Measurements from ENCODE around the gene HS6ST2. TPM values are rescaled to one million over a fixed set of nuclear protein-coding genes. Genes with fewer than 3 reads are reported as not detected.
A peak's percentile ranks its signal among the peaks of the same experiment; 100 is the strongest.

HS6ST2 gene
- total and polyA plus RNA-seq, 3 donors from 2014 or later = 3.7 to 13.3 (median 7.6) TPM

- Histone ChIP-seq H3K27me3 (no peaks in the 10 kb centered on the region), H3K9me3 (no peaks in the 10 kb centered on the region), H3K4me1 (no peaks in the 10 kb centered on the region), H3K4me3 (no peak overlapping the region), H3K27ac (no peak overlapping the region), H3K36me3 (ENCODE audit: low read depth, missing control alignments) (no peaks in the 10 kb centered on the region)
- TF ChIP-seq CTCF (IDR thresholded peaks at IDR 0.05) = no peak
- TF ChIP-seq POLR2A (IDR thresholded peaks at IDR 0.05) = no peak
- no peak for DNase-seq
- 75 to 82% methylated on average over 2 to 5 of the region's 5 CpGs for WGBS, 2 donors
- intact Hi-C loops (cut with DNase I; ENCODE audit: low total_unique reads) = no loop called here
Observed at GRCh38 chrX:132843363-132843762, 115.1 kb downstream of the HS6ST2 start.

GRCh38 chrX:132842460-132843238 is 115.8 kb downstream of the HS6ST2 start:
- Histone ChIP-seq H3K9me3 (no peaks in the 10 kb centered on the region), H3K27ac (no peak overlapping the region), H3K4me1 (no peaks in the 10 kb centered on the region), H3K27me3 (no peaks in the 10 kb centered on the region), H3K36me3 (ENCODE audit: low read depth, missing control alignments) (no peaks in the 10 kb centered on the region), H3K4me3 (no peak overlapping the region)
- intact Hi-C loops (cut with DNase I; ENCODE audit: low total_unique reads) = no loop called here
- DNase-seq = peak; percentile 17
- WGBS, 2 donors = 53 to 54% methylated on average over 4 of the region's 4 CpGs
- TF ChIP-seq POLR2A (IDR thresholded peaks at IDR 0.05) (no peak), CTCF (IDR thresholded peaks at IDR 0.05) (no peak)

GRCh38 chrX:132837967-132838366 is 120.5 kb downstream of the HS6ST2 start:
- TF ChIP-seq CTCF (IDR thresholded peaks at IDR 0.05) (no peak), POLR2A (IDR thresholded peaks at IDR 0.05) (no peak)
- 78 to 81% methylated on average over 5 of the region's 5 CpGs for WGBS, 2 donors

GRCh38 chrX:132837126-132837525 is 121.3 kb downstream of the HS6ST2 start:
- Histone ChIP-seq H3K27ac (no peak overlapping the region), H3K9me3 (no peaks in the 10 kb centered on the region), H3K36me3 (ENCODE audit: low read depth, missing control alignments) (no peaks in the 10 kb centered on the region), H3K27me3 (no peaks in the 10 kb centered on the region), H3K4me1 (no peaks in the 10 kb centered on the region), H3K4me3 (no peak overlapping the region)
- 80 to 84% methylated on average over 3 of the region's 3 CpGs for WGBS, 2 donors
- intact Hi-C loops (cut with DNase I; ENCODE audit: low total_unique reads) = no loop called here
- TF ChIP-seq POLR2A (IDR thresholded peaks at IDR 0.05) = no peak
- TF ChIP-seq CTCF (IDR thresholded peaks at IDR 0.05) = no peak
- DNase-seq = no peak

More at GRCh38 chrX:132837967-132838366, 120.5 kb downstream of the HS6ST2 start:
- Histone ChIP-seq H3K9me3 (no peaks in the 10 kb centered on the region), H3K4me1 (no peaks in the 10 kb centered on the region), H3K27me3 (no peaks in the 10 kb centered on the region), H3K27ac (no peak overlapping the region), H3K36me3 (ENCODE audit: low read depth, missing control alignments) (no peaks in the 10 kb centered on the region), H3K4me3 (no peak overlapping the region)
- intact Hi-C loops (cut with DNase I; ENCODE audit: low total_unique reads) = no loop called here
- DNase-seq = no peak

- Histone ChIP-seq H3K27ac (no peak overlapping the region), H3K4me1 (no peaks in the 10 kb centered on the region), H3K4me3 (no peak overlapping the region), H3K27me3 (no peaks in the 10 kb centered on the region), H3K36me3 (ENCODE audit: low read depth, missing control alignments) (no peaks in the 10 kb centered on the region), H3K9me3 (no peaks in the 10 kb centered on the region)
- intact Hi-C loops (cut with DNase I; ENCODE audit: low total_unique reads) = no loop called here
- DNase-seq = no peak
- no peak for TF ChIP-seq POLR2A (IDR thresholded peaks at IDR 0.05)
- no peak for TF ChIP-seq CTCF (IDR thresholded peaks at IDR 0.05)
Observed at GRCh38 chrX:132836471-132836870, 122.0 kb downstream of the HS6ST2 start.

Measured in testis (tissue), 3 donors.